Trophoblast cell (in vitro differentiated cells and primary cell): ENCODE measurements around the gene LIPG.
A peak's percentile ranks its signal among the peaks of the same experiment; 100 is the strongest.
"Not testable (repeated sequence)": the region's sequence is repeated elsewhere in the genome, so short reads cannot be mapped to it uniquely, and the experiment has no call there.

Experiments used
- DNase-seq, 2 donors: peaks; one replicate each; pipeline ENCODE4 v3.0.0-alpha.2; 2016
- H2AFZ ChIP-seq: 2 replicates; pipeline ENCODE4 v1.6.1; 2013; ENCODE audit warnings: low read length, moderate library complexity, mild to moderate bottlenecking; ENCODE audit not compliant: insufficient read depth, poor library complexity
- H2AK5ac ChIP-seq: 2 replicates; pipeline ENCODE4 v1.6.1; 2013; ENCODE audit warnings: mild to moderate bottlenecking, low read length
- H2BK120ac ChIP-seq: 2 replicates; pipeline ENCODE4 v1.6.1; 2013; ENCODE audit warnings: low read length, mild to moderate bottlenecking, moderate library complexity; ENCODE audit not compliant: insufficient read depth, poor library complexity
- H2BK12ac ChIP-seq: 2 replicates; pipeline ENCODE4 v1.6.1; 2013; ENCODE audit warnings: mild to moderate bottlenecking, low read length, moderate library complexity
- H2BK5ac ChIP-seq: 2 replicates; pipeline ENCODE4 v1.6.1; 2013; ENCODE audit warnings: low read length, low read depth, moderate library complexity, mild to moderate bottlenecking; ENCODE audit not compliant: poor library complexity
- H3K14ac ChIP-seq: 2 replicates; pipeline ENCODE4 v1.6.1; 2013; ENCODE audit warnings: mild to moderate bottlenecking, low read length
- H3K18ac ChIP-seq: 2 replicates; pipeline ENCODE4 v1.6.1; 2013; ENCODE audit warnings: mild to moderate bottlenecking, low read length
- H3K23ac ChIP-seq: 2 replicates; pipeline ENCODE4 v1.6.1; 2013; ENCODE audit warnings: low read length
- H3K27ac ChIP-seq: 2 replicates; pipeline ENCODE4 v1.5.1; 2013; ENCODE audit warnings: low read depth, mild to moderate bottlenecking, inconsistent platforms, low read length, moderate library complexity
- H3K27me3 ChIP-seq: 2 replicates; pipeline ENCODE4 v1.6.1; 2013; ENCODE audit warnings: inconsistent platforms, mild to moderate bottlenecking, low read length, moderate library complexity; ENCODE audit not compliant: insufficient read depth
- H3K36me3 ChIP-seq, 2 experiments: 1 replicate in 1 of 2; 2 replicates in 1 of 2; pipeline ENCODE4 v1.6.1; 2013; ENCODE audit warnings: low read length in 2 of 2, mild to moderate bottlenecking in 2 of 2, moderate library complexity in 1 of 2; ENCODE audit not compliant: insufficient read depth in 2 of 2, control insufficient read depth in 1 of 2
- H3K4ac ChIP-seq: 2 replicates; pipeline ENCODE4 v1.6.1; 2013; ENCODE audit warnings: low read depth, mild to moderate bottlenecking, low read length, moderate library complexity
- H3K4me1 ChIP-seq, 2 experiments: 1 replicate in 1 of 2; 2 replicates in 1 of 2; pipeline ENCODE4 v1.6.1; 2013; ENCODE audit warnings: low read length in 2 of 2, mild to moderate bottlenecking in 2 of 2, moderate library complexity in 1 of 2; ENCODE audit not compliant: insufficient read depth in 2 of 2, control insufficient read depth in 1 of 2
- H3K4me2 ChIP-seq: 2 replicates; pipeline ENCODE4 v1.6.1; 2013; ENCODE audit warnings: inconsistent platforms, mild to moderate bottlenecking, low read length, moderate library complexity
- H3K4me3 ChIP-seq: 2 replicates; pipeline ENCODE4 v1.5.1; 2013; ENCODE audit warnings: mild to moderate bottlenecking, low read depth, low read length, inconsistent platforms
- H3K79me1 ChIP-seq: one replicate; pipeline ENCODE4 v1.6.1; 2013; ENCODE audit warnings: low read length
- H3K79me2 ChIP-seq: 2 replicates; pipeline ENCODE4 v1.6.1; 2013; ENCODE audit warnings: low read length, mild to moderate bottlenecking; ENCODE audit not compliant: control insufficient read depth, insufficient read depth, poor library complexity
- H3K9ac ChIP-seq: 2 replicates; pipeline ENCODE4 v1.6.1; 2013; ENCODE audit warnings: mild to moderate bottlenecking, low read length
- H3K9me3 ChIP-seq: 2 replicates; pipeline ENCODE4 v1.6.1; 2013; ENCODE audit warnings: low read depth, mild to moderate bottlenecking, control low read depth, inconsistent platforms, low read length; ENCODE audit not compliant: insufficient read depth
- H4K12ac ChIP-seq: 2 replicates; pipeline ENCODE4 v1.6.1; 2013; ENCODE audit warnings: low read depth, mild to moderate bottlenecking, low read length, moderate library complexity
- H4K8ac ChIP-seq: 2 replicates; pipeline ENCODE4 v1.6.1; 2013; ENCODE audit warnings: low read depth, mild to moderate bottlenecking, low read length, moderate library complexity
- H4K91ac ChIP-seq: one replicate; pipeline ENCODE4 v1.6.1; 2013; ENCODE audit warnings: low read depth, mild to moderate bottlenecking, low read length, moderate library complexity
- WGBS: extraction: QIAGEN DNeasy Blood & Tissue Kit; methylation state at CpG from one replicate; pipeline ENCODE4 v1.1.7; 2013; ENCODE audit warnings: missing lambda C conversion rate; ENCODE audit not compliant: insufficient read length, insufficient coverage; ENCODE audit errors: extremely low coverage; 5-methylcytosine and 5-hydroxymethylcytosine counted together

The LIPG gene

GRCh38 chr18:49521216-49521835, 40.5 kb upstream of the LIPG start:
- DNase-seq, result no peak
- Histone ChIP-seq H3K4ac (no peak overlapping the region), H3K36me3 (no peaks in the 10 kb centered on the region), H3K9ac (no peak overlapping the region), H4K12ac (no peak overlapping the region), H2BK5ac (no peak overlapping the region), H2AFZ (no peak overlapping the region), H3K27ac (no peak overlapping the region), H2BK12ac (no peak overlapping the region), H3K79me1 (no peaks in the 10 kb centered on the region), H4K91ac (no peak overlapping the region), H3K4me2 (no peak overlapping the region), H3K27me3 (no peaks in the 10 kb centered on the region), H2BK120ac (no peak overlapping the region), H4K8ac (no peak overlapping the region), H3K79me2 (no peaks in the 10 kb centered on the region), H3K14ac (no peak overlapping the region), H3K4me1 (peaks cover 3% of the 10 kb centered on the region in 2 experiments), H3K9me3 (no peaks in the 10 kb centered on the region), H3K4me3 (no peak overlapping the region), H3K23ac (no peak overlapping the region), H3K18ac (no peak overlapping the region), H2AK5ac (no peak overlapping the region)
- WGBS, result no CpG with 5 or more reads among the region's 7 CpGs

GRCh38 chr18:49523580-49524093, 38.2 kb upstream of the LIPG start:
- WGBS, result no CpG with 5 or more reads among the region's 7 CpGs
- not testable (repeated sequence) for H4K12ac ChIP-seq, H2AFZ ChIP-seq, H3K14ac ChIP-seq, DNase-seq, H3K4me3 ChIP-seq, H2BK120ac ChIP-seq, H3K27me3 ChIP-seq, H3K9me3 ChIP-seq, H3K36me3 ChIP-seq, H3K79me1 ChIP-seq, H4K8ac ChIP-seq, H3K18ac ChIP-seq, H3K4ac ChIP-seq, H3K79me2 ChIP-seq, H2BK12ac ChIP-seq, H4K91ac ChIP-seq, H3K9ac ChIP-seq, H3K27ac ChIP-seq, H2BK5ac ChIP-seq, H3K4me1 ChIP-seq, H3K23ac ChIP-seq, H2AK5ac ChIP-seq, H3K4me2 ChIP-seq

GRCh38 chr18:49524349-49524748, 37.5 kb upstream of the LIPG start:
- Histone ChIP-seq H3K36me3 (no peaks in the 10 kb centered on the region), H3K9ac (no peak overlapping the region), H3K4ac (no peak overlapping the region), H2BK5ac (no peak overlapping the region), H3K4me2 (no peak overlapping the region), H3K79me2 (no peaks in the 10 kb centered on the region), H3K23ac (no peak overlapping the region), H3K14ac (no peak overlapping the region), H3K4me1 (peaks cover 3 to 5% of the 10 kb centered on the region in 2 experiments), H3K4me3 (no peak overlapping the region), H3K9me3 (no peaks in the 10 kb centered on the region), H4K91ac (no peak overlapping the region), H2BK12ac (no peak overlapping the region), H2BK120ac (no peak overlapping the region), H3K27ac (no peak overlapping the region), H3K79me1 (peaks cover 2% of the 10 kb centered on the region), H2AK5ac (no peak overlapping the region), H3K18ac (no peak overlapping the region), H4K8ac (no peak overlapping the region), H3K27me3 (no peaks in the 10 kb centered on the region), H4K12ac (no peak overlapping the region), H2AFZ (no peak overlapping the region)
- DNase-seq, result peak; percentile 92 to 93
- WGBS, result no CpG with 5 or more reads among the region's 2 CpGs

- H3K23ac ChIP-seq, result no peak overlapping the region
- H4K12ac ChIP-seq, result no peak overlapping the region
- no peak overlapping the region for H3K9ac ChIP-seq
- H2AFZ ChIP-seq, result no peak overlapping the region
- H3K14ac ChIP-seq, result no peak overlapping the region
- no peak overlapping the region for H4K8ac ChIP-seq
- peak; percentile 86 to 96 for DNase-seq
- H2BK120ac ChIP-seq, result no peak overlapping the region
- H3K36me3 ChIP-seq, result no peaks in the 10 kb centered on the region
- WGBS, result no CpG with 5 or more reads among the region's 2 CpGs
- no peak overlapping the region for H2BK12ac ChIP-seq
- H3K18ac ChIP-seq, result no peak overlapping the region
- no peak overlapping the region for H3K4me3 ChIP-seq
- peaks cover 2 to 5% of the 10 kb centered on the region in 2 experiments for H3K4me1 ChIP-seq
- peak overlapping the region; percentile 50 for H2AK5ac ChIP-seq
- H3K4me2 ChIP-seq, result no peak overlapping the region
- H3K79me1 ChIP-seq, result peaks cover 2% of the 10 kb centered on the region
- H3K79me2 ChIP-seq, result no peaks in the 10 kb centered on the region
- H3K27ac ChIP-seq, result no peak overlapping the region
- no peak overlapping the region for H3K4ac ChIP-seq
- H3K9me3 ChIP-seq, result no peaks in the 10 kb centered on the region
- H2BK5ac ChIP-seq, result no peak overlapping the region
- H4K91ac ChIP-seq, result no peak overlapping the region
- H3K27me3 ChIP-seq, result no peaks in the 10 kb centered on the region
Measured at GRCh38 chr18:49524951-49525350, 36.9 kb upstream of the LIPG start.
